Lower leg skin (tissue), 4 donors: ENCODE data around the gene ADAMTS17. TPM values are rescaled to one million over a fixed set of nuclear protein-coding genes. Genes with fewer than 3 reads are reported as not detected.

ENCODE experiments used
- DNase-seq, 2 donors: peaks; one replicate each; pipeline ENCODE4 v3.0.0-alpha.2; 2019; ENCODE audit warnings: low spot score in 2 of 2
- H3K4me3 ChIP-seq: fragments of 200-600 bp; sonication (generic); 2 replicates; pipeline ENCODE4 v1.5.1; 2017; ENCODE audit warnings: mild to moderate bottlenecking, low read depth; ENCODE audit not compliant: poor library complexity, severe bottlenecking
- POLR2A ChIP-seq, 2 donors: fragments of 450-650 bp; IDR thresholded peaks; one replicate each; pipeline ENCODE4 v1.6.1; 2016 to 2017; ENCODE audit warnings: antibody characterized with exemption in 2 of 2, mild to moderate bottlenecking in 1 of 2, moderate library complexity in 1 of 2
- WGBS, 2 donors: methylation state at CpG; one replicate each; pipeline ENCODE4 v1.1.5; 2018; 5-methylcytosine and 5-hydroxymethylcytosine counted together
- intact Hi-C: fragments of 100-400 bp; cut with DNase I; formaldehyde crosslinking; loops from one replicate; pipeline ENCODE4 v1.15.0; 2023; ENCODE audit warnings: low total_unique reads
- total RNA-seq, 4 donors: library from RNA; depleted of rRNA; stranded (reverse); fragments of >200 nt; gene quantifications; one replicate each; pipeline ENCODE4 v1.1.0, GENCODE V29; 2016
- TF ChIP-seq, protein P1 (sequence below), 3 donors: fragments of 450-650 bp; IDR thresholded peaks; one replicate each; pipeline ENCODE4 v1.5.1; 2016; ENCODE audit warnings: antibody characterized with exemption in 3 of 3, mild to moderate bottlenecking in 3 of 3, moderate library complexity in 2 of 3

Gene ADAMTS17, protein sequence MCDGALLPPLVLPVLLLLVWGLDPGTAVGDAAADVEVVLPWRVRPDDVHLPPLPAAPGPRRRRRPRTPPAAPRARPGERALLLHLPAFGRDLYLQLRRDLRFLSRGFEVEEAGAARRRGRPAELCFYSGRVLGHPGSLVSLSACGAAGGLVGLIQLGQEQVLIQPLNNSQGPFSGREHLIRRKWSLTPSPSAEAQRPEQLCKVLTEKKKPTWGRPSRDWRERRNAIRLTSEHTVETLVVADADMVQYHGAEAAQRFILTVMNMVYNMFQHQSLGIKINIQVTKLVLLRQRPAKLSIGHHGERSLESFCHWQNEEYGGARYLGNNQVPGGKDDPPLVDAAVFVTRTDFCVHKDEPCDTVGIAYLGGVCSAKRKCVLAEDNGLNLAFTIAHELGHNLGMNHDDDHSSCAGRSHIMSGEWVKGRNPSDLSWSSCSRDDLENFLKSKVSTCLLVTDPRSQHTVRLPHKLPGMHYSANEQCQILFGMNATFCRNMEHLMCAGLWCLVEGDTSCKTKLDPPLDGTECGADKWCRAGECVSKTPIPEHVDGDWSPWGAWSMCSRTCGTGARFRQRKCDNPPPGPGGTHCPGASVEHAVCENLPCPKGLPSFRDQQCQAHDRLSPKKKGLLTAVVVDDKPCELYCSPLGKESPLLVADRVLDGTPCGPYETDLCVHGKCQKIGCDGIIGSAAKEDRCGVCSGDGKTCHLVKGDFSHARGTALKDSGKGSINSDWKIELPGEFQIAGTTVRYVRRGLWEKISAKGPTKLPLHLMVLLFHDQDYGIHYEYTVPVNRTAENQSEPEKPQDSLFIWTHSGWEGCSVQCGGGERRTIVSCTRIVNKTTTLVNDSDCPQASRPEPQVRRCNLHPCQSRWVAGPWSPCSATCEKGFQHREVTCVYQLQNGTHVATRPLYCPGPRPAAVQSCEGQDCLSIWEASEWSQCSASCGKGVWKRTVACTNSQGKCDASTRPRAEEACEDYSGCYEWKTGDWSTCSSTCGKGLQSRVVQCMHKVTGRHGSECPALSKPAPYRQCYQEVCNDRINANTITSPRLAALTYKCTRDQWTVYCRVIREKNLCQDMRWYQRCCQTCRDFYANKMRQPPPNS
- total RNA-seq = 1 to 10 TPM; 3.5 to 7.8 (median 3.9) TPM

DNA sequence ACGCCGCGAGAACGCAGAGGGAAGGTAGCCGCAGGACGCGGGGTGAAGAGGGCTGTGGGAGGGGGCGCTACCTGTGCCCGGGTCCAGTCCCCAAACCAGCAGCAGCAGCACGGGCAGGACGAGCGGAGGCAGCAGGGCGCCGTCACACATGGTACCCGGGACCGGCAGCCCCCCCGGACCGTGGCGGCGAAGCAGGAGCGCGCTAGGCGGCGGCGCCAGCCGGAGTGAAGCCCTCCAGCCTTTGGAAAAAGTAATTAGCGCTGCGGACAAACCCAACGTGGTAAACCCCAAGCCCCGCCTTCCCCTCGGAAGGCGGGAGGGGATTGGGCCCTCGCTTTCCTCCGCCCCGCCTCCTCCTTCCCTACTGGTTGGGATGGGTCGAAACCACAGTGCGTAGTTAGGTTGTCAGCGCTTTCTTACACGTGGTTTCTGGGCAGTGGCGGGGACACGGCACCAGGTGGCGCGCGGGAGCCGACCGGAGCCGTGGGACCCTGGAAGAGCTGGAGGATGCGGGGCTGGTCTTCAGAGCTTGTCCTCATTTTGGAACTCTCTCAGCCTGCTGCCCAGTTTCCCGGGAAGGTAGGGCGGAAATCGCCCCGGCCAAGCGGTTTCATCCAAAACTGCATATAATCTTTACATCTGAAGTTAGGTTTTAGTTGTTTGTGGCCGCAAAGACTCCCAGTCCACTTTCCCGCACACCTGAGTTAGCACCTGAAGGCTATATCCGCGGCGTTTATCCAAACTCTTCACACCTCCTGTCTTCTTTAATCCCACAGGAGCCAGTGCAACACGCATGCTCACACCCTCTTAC, at the start of gene ADAMTS17:
Gene ADAMTS17 (minus strand): TSS at position 226 of the 811 bp plus-strand sequence. CDS start 76 bp downstream, at position 150.
- WGBS, 2 donors = 3% methylated on average over 30 to 53 of the region's 59 CpGs
- intact Hi-C loops = loop anchor here (2.0 kb wide), 1 partner anchor 413 kb away; no protein-coding TSS in a partner anchor
- peak within 1 kb of the TSS; percentile 55 for H3K4me3 ChIP-seq
- TF ChIP-seq, protein P1, sequence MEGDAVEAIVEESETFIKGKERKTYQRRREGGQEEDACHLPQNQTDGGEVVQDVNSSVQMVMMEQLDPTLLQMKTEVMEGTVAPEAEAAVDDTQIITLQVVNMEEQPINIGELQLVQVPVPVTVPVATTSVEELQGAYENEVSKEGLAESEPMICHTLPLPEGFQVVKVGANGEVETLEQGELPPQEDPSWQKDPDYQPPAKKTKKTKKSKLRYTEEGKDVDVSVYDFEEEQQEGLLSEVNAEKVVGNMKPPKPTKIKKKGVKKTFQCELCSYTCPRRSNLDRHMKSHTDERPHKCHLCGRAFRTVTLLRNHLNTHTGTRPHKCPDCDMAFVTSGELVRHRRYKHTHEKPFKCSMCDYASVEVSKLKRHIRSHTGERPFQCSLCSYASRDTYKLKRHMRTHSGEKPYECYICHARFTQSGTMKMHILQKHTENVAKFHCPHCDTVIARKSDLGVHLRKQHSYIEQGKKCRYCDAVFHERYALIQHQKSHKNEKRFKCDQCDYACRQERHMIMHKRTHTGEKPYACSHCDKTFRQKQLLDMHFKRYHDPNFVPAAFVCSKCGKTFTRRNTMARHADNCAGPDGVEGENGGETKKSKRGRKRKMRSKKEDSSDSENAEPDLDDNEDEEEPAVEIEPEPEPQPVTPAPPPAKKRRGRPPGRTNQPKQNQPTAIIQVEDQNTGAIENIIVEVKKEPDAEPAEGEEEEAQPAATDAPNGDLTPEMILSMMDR (IDR thresholded peaks at IDR 0.05) = peak in 1 of 3 donors; percentile 86
- no peak for TF ChIP-seq POLR2A (IDR thresholded peaks at IDR 0.05)
- DNase-seq = peak; percentile 97 to 99

DNA sequence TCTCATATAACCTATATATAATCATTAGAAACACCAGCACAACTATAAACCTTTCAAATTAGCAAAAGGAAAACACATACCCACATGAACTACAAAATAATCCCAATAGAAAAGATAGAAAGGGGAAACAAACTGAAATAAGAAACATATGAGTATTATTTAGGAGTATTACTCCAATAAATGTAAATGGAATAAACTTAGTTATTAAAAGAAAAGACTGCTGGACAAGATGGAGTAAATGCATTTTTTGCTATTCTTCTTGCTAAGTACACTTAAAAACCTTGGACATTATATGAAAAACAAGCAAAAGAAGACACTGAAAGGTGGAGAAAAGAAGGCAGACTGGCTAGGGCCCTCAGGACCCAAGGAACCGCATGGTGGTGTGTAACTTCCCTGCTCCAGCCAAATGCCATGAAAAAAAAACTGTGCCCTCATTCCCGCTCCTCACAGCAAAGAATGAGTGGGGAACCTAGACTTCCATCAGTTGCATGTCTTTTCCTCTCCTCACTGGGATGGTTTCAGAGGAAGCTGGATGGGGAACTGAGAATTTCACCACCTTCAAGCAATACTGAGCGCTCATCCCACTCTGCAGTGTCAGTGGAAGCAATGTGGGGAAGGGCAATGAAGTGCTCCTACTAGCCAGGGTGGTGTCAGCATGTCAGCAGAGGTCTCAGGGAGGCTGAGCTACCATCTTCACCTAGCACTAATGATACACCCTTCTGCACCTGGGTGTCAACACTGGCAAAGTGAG, 43.7 kb upstream of the ADAMTS17 start:
- DNase-seq = no peak
- WGBS, 2 donors = 83 to 90% methylated on average over 3 of the region's 3 CpGs

DNA sequence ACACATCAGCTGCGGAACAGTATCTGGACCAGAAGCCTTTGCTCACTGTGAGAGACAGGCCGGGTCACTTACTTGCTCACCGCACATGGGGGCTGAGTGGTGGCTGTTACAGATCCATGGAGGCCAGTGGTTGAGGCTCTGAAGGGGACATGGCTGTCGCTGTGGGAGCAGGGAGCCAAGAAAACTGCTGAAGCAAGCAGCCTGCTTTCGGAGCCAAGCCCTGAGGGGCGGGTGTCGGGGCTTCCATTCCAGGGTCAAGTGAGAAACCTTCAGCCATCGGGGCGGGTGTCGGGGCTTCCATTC, 42.3 kb upstream of the ADAMTS17 start:
- no peak for DNase-seq
- intact Hi-C loops = no loop called here
- WGBS, 2 donors = 91 to 92% methylated on average over 10 of the region's 10 CpGs
- TF ChIP-seq POLR2A (IDR thresholded peaks at IDR 0.05) = no peak
- TF ChIP-seq, protein P1 (IDR thresholded peaks at IDR 0.05) = no peak
- H3K4me3 ChIP-seq = no peak overlapping the region

More for the DNA sequence above, 43.7 kb upstream of the ADAMTS17 start:
- TF ChIP-seq POLR2A (IDR thresholded peaks at IDR 0.05) = no peak
- TF ChIP-seq, protein P1 (IDR thresholded peaks at IDR 0.05) = no peak
- H3K4me3 ChIP-seq = no peak overlapping the region
- intact Hi-C loops = no loop called here

DNA sequence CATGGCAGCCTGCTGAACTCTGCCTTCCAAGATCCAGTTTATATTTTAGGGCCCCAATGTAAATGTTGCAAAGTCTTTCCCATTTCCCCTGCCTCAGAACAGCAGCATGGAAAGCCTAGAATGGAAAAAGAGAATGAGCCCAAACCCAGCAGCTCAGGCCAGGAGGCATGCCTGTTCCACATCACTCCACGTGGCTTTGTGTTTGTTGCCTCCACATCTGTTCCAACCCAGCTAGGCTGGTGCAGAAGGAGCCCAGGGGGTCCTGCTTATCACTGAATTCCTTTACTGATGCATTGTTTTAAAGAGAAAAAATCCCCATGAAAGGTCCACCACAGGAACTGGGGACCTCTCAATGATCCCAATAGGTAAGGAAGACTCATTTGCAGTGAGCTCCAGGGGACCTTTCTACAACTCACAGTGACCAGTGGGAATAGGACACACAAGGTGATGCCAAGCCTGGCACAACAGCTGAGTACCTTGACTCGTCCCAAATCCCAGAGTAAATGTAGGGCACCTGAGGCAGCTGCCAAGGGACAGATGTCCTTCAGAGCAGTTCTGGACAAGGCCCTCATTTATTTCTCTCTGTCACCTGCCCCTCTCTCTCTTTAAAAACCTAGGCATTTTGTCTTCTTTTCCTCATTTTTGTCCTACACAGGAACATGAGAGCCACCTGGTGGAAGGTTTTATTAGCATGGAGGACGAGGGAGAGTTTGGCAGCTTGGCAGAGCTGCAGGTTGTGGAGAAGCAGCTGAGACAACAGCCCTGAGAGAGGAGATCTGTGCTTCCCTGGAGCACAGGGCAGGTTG, 41.7 kb upstream of the ADAMTS17 start:
- WGBS, 2 donors = 45 to 69% methylated on average over 3 of the region's 3 CpGs
- TF ChIP-seq, protein P1 (IDR thresholded peaks at IDR 0.05) = no peak
- TF ChIP-seq POLR2A (IDR thresholded peaks at IDR 0.05) = no peak
- DNase-seq = no peak
- H3K4me3 ChIP-seq = no peak overlapping the region
- intact Hi-C loops = no loop called here
